DMS53 treated with DMSO at 0.1 percent for 48 hours (cell line): ENCODE results near the gene THAP9.
"Not testable (repeated sequence)": the region's sequence is repeated elsewhere in the genome, so short reads cannot be mapped to it uniquely, and the experiment has no call there.

Experiments
- DNase-seq: peaks from one replicate; lab custom pipeline; 2025; ENCODE audit not compliant: unreplicated experiment; lab: John Stamatoyannopoulos, UW

THAP9 gene, protein sequence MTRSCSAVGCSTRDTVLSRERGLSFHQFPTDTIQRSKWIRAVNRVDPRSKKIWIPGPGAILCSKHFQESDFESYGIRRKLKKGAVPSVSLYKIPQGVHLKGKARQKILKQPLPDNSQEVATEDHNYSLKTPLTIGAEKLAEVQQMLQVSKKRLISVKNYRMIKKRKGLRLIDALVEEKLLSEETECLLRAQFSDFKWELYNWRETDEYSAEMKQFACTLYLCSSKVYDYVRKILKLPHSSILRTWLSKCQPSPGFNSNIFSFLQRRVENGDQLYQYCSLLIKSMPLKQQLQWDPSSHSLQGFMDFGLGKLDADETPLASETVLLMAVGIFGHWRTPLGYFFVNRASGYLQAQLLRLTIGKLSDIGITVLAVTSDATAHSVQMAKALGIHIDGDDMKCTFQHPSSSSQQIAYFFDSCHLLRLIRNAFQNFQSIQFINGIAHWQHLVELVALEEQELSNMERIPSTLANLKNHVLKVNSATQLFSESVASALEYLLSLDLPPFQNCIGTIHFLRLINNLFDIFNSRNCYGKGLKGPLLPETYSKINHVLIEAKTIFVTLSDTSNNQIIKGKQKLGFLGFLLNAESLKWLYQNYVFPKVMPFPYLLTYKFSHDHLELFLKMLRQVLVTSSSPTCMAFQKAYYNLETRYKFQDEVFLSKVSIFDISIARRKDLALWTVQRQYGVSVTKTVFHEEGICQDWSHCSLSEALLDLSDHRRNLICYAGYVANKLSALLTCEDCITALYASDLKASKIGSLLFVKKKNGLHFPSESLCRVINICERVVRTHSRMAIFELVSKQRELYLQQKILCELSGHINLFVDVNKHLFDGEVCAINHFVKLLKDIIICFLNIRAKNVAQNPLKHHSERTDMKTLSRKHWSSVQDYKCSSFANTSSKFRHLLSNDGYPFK

DNA sequence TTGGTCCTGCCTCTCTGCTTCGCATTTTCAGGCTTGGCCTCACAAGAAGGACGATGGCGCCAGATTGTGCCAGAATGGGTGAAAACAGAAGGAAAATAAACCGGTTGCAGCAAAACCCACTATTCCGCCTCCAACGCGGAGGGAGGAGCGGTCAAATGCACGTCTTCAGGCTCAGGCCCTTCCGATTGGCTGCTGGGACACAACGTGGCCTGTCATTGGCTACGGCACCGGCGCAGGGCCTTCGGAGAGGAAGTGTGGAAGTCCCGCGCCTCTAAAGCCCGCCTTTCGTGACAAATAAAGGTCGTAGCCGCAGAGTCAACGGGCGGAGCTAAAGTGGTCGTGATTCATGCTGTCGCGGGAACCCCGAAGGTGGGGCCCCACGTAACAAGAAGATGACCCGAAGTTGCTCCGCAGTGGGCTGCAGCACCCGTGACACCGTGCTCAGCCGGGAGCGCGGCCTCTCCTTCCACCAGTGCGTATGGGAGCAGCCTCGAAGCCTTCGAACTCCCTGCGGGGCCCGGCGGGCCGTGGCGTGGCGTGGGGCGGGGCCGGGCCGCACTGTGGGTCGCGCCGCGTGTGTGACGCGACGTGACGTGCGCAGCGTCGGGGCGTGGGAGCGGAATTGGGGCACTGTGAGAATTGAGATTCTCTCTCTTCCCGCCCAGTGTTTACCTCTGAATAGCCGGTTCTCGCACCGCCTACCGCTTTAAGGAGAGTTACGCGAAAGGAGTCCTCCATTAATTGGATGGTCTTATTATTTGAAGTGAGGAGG is at the start of gene THAP9:
Gene THAP9 (plus strand): TSS at position 325 of the 772 bp plus-strand sequence. CDS start 68 bp downstream, at position 393.
- peak; percentile 91 for DNase-seq

DNA sequence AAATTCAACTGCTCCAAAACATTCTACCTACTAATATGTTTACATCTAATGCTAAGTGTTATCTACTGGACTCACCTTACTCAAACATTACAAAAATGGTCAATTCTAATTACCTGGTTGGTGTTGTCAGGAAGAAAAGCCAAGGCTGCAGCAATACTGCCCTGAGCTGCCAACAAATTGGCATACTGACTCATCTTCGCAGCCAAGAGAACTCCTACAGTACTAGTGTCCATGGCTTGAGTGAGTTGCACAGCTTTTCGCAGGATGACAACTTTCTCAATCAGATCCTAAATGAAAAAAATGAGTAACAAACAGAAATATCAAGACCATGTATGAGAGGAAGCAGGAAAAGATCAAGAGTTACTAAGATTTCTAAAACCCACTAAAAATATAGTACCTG is 49.2 kb upstream of the THAP9 start:
- DNase-seq = no peak

DNA sequence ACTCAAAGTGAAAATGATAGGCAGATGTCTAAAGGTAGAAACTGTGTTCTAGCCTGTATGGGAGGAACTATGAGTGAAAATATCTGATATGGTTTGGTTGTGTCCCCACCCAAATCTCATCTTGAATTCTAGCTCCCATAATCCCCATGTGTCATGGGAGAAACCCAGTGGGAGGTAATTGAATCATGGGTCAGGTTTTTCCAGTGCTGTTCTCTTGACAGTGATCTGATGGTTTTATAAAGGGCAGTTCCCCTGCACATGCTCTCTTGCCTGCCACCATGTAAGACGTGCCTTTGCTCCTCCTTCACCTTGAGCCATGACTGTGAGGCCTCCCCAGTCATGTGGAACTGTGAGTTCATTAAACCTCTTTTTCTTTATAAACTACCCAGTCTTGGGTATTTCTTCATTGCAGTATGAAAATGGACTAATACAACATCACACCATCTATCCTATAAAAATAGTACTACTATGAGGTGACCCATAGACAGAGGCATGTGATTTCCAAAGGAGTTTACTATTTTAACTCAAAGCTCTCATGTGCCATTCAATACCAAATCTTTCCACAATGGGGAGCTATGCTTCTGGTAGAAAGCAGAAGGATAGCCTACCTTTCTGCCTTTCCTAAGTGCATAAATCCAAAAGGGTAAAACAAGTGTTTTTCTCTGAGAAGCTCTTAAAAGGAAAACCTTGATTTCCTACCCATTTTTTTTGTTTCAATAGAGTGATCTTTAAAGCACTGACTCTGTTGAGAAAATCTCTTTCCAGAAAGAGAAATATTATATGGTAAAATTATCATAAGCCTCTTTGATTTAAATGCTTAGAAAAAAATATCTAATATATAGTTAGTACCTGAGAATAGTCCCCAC is 48.4 kb upstream of the THAP9 start:
- no peak for DNase-seq

DNA sequence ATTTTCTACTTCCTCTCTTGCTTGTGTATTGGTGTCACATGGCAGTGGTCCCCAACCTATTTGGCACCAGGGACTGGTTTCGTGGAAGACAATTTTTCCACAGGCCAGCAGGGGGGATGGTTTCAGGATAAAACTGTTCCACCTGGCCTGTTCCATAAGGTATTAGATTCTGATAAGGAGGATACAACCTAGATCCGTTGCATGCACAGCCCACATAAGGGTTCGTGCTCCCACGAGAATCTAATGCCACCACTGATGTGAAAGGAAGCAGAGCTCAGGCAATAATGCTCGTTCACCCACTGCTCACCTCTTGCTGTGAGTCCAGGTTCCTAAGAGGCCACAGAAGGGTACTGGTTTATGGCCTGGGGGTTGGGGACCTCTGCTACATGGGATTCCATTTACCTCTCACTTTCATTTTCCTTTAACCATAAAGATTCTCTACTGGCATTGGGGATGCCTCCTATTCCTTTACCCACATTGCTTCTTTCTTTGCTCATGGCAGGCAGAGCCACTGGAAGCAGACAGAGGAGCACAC is 47.7 kb upstream of the THAP9 start:
- DNase-seq = no peak

DNA sequence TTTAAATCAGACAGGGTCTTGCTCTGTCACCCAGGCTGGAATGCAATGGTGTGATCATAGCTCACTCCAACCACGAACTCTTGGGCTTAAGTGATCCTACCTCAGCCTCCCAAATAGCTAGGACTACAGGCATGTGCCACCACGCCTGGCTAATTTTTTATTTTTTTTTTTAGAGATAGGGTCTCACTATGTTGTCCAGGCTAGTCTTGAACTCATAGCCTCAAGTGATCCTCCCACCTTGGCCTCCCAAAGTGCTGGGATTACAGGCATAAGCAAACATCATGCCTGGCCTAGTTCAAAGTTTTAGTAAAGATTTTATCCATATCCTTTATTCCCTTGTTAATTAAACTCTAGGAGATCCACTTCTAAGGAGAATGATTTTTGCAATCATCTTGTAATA is 40.0 kb upstream of the THAP9 start:
- DNase-seq = not testable (repeated sequence)

DNA sequence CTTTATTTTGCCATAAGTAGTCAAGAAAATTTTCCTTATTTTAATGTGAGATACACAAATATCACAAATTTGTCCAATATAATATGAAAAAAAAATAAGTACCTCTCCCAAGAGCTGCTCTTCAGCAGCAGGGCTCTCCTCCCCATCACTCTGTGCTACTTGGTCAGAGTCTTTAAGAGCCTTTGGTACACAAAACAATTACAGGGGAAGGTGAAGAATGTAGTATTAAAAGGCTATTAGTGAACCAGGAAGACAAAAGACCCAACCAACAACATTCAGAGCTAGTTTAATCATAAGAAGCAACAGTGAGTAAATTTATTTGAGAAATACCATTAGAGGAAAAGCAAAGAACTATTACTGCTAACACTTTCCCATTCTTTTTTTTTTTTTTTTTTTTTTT is 39.0 kb upstream of the THAP9 start:
- DNase-seq = no peak

DNA sequence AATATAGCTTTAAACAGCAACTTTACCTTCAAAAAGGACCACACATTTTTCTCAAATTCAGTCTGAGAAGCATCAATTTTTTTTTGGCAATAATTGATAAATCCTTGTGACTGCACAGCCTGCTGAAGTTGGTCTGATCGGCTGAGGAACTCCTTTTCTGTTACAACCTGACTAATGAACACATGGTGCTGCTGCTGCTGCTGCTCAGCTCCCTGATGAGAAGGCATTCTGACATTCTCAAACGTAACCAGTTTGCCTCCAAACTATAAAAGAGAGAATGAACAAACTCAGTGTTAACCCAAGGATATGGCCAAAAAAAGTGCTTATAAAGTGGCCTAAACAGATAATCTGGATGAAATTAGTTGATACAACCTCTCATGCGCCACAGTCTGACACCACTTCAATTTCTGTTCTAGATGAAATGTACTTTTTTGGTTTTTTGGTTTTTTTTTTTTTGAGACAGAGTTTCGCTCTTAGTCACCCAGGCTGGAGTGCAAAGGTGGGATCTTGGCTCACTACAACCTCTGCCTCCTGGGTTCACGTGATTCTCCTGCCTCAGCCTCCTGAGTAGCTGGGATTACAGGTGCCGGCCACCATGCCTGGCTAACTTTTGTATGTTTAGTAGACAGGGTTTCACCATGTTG is 36.1 kb upstream of the THAP9 start:
- DNase-seq = no peak

DNA sequence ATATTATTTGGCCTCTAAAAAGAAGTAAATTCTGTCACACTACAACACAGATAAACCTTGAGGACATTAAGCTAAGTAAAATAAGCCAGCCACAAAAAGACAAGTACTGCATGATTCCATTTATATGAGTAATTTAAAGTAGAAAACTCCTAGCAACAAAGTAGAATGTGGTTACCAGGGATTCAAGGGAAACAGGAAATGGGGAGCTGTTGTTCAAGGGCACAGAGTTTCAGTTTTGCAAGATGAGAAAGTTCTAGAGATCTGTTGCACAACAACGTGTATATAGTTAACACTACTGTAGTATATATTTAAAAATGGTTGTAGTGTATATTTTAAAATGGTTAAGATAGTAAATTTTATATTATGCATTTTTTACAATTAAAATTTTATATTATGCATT is 34.9 kb upstream of the THAP9 start:
- DNase-seq = no peak

DNA sequence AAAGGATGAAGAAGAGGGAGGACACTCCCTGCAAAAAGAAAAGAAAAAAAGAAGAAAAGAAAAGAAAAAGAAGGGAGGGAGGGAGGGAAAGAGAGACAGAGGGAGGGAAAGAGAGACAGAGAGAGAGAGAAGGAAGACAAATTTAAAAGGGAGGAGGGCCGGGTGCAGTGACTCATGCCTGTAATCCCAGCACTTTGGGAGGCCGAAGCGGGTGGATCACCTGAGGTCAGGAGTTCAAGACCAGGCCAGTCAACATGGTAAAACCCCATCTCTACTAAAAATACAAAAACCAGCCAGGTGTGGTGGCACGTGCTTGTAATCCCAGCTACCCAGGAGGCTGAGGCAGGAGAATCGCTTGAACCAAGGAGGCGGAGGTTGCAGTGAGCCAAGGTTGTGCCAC is 34.5 kb upstream of the THAP9 start:
- DNase-seq = not testable (repeated sequence)

DNA sequence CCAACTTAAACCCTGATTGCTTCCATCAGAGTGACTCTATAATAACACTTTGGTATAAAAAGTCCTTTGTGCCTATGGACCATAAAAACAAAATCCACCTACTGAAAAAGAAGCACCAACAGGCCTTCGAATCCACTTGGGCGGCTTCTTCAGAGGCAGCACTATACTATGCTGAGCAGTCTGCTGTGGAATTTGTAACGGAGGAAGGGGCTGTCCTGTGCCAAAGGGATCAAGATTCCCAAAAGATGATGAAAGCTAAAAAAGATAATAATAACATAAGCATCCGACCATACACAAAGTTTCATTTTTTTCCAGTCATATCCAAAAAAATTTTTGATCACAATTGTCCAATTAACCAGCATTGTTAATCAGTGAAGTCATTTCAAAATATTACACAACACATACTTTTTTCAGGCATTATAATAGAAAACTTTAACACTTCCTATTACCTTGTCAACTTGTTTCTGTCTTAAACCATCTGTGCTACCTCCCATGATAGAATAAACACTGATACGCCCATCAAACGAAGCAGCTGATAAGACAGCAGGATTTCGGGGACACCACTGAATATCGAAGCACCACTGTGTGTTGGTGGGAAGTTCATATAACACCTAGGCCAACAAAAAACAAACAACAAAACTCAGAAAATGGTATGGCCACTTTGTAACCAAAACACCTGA is 33.7 kb upstream of the THAP9 start:
- DNase-seq = no peak

DNA sequence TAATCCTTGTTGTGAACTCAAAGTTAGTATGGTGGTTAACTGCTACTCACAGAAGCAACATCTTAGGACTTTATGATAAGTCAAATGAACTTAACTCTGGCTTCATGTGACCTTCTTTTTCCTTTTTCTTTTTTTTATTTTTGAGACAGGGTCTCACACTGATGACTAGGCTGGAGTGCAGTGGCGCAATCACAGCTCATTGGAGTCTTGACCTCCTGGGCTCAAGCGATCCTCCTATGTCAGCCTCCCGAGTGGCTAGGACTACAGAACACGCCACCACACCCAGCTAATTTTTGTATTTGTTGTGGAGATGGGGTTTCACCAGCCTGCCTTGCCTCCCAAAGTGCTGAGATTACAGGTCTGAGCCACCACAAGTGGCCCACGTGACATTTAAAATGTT is 32.0 kb upstream of the THAP9 start:
- DNase-seq = no peak

DNA sequence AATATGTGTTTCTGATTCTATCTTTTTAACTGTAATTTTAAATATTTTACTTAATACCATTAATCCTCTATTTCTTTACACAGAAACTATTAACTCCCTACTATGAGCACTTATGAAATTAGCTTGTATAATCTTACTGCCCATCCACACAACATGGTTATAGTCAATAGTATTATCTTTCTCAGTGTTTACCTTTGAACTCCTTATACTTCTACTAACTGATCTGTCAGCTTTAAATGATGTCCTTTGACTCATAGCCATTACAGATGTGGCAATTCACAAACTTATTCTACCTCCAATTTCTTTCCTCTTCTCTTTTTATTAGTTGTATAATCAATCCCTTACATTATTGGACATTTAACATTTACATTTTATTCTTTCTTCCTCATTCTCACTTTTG is 15.1 kb upstream of the THAP9 start:
- DNase-seq = no peak

DNA sequence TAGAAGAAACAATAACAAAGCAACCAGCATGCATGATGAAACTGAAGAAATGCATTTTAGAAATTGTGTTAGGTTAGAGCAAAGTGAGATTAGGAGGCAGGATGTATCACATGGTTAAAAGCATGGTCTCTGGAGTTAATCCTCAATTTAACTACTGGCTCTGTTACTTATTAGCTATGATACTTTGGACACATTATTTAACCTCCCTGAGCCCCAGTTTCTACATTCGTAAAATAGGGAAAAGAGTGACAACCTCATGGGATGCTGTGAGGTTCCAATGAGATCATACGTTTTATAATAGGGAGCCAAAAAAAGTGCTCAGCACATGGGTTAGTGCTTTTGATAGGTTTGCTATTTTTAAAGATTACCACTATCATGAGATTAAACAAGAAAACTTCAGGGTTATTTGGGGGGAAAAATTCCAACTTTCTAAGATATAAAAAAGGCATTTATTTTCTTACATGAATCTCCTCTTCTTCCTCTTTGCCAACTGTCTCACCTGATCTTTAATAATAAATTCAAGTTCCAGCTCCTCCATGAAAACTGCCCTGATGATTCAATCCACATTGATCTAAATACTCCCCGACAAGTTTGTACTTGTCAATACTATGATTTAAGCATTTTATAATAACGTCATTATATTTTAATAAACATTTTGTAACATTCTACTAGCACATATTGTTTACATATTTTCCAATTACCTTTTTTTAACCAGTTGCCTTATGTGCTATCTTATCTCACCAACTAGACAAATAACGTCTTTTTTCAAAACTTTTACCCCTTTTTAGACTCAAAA is 14.2 kb upstream of the THAP9 start:
- DNase-seq = no peak

DNA sequence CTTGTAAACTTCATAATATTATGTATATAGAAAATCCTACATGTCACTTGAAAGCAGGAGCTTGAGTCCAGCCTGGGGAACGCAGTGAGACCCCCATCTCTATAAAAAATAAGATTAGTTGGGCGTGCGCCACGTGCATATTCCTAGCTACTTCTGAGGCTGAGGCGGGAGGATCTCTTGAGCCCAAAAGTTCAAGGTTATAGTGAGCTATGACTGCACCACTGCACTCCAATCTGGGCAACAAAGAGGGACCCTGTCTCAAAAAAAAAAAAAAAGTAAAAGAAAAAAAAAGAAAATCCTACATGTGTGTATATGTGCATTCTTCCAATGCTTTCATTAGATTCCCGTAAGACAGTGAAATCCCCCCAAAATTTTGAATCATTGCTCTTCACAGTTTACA is 11.2 kb upstream of the THAP9 start:
- no peak for DNase-seq

DNA sequence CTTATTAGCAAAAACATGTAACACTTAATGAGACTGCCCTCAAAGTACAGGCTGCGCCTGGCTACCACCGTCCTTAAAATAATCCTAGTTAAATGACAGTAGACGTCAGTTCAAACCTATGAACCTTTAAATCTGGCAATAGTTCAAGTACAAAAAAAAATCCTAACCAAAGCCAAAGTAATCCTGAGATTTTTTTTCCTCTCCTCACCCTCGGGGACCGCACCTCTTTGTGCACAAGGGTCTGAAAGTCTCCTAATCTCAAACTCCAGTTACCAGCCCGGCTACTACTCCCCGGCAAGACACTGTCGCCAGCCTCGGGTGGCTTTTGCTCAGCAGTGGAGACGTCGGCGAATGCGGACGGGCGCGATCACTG is 10.0 kb upstream of the THAP9 start:
- no peak for DNase-seq

DNA sequence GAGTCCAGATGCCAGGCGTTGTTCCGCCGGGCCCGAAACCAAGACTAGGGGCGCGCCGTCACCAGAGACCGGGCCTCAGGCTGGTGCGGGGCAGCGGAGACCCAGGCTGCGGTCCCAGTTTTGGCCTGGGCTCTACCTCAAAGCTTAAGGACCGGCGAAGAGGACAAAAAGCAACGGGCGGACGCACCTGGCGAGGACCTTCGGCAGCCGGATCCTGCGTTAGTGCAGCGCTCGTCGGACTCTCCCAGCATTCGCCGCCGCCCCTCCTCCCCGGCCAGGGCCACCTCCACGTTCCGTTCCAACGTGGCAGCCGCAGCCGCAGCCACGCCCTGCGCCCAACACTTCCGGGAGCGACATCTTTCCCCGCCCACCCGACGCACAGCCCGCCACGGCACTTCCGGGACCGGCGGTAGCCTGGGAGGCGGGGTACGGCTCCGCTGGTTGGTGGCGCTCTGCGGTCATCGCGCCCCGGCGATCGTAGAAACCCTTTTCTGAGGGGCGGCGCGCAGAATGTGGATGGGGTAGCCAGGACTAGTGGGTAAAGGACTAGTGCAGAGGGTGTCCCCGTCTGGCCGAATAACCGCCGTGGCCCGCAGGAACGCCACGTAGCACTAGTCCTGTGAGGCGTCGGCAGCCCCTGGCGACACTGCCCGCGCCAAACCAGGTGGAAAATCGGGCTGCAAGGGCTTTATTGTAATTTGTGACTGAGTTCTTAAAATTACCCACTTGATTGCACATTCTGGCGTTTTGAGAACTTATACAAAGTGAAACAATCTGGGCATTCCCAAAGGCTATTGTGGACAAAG is 9.4 kb upstream of the THAP9 start, which contains the start of gene SEC31A:
Gene SEC31A (minus strand): TSS at position 253 of the 806 bp plus-strand sequence. CDS start 9,217 bp downstream, outside the sequence.
- peak; percentile 80 for DNase-seq

DNA sequence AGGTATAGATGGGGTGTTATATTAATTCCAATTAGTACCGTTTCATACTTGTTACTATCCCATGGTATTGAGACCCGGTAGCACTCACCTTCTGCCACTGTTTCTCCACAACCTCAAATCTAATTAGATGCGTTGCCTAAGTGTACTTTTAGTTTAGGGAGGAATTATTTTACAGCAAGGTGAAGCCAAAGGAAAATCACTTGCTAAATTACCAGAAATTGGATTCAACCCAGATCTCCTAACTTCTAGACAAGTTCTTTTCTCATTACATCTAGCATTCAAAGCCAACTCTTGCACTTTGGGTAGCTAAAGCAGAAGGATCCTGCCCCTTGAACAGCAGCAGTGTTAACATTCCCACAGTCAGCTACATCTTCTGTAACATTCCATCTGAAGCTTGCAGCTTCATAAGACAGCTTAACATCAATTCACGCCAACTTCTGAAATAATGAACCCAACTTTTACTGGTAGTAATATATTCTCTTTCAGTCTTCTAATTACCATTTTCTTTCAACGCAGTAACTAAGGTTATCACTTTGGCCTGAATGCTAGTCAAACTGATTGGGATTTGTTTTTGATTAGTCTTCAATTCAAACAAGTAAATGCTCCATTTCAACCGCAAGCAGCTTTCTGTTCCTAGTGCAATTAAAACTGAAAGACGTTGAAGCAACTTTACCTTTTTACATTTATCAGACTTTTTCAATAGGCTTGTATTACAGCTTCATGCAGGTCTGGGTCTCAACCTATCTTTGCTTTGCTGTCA is 8.6 kb upstream of the THAP9 start:
- DNase-seq = peak; percentile 6
